Renal cortical epithelial cell (primary cell): ENCODE results near the gene PEBP1. TPM values are rescaled to one million over a fixed set of nuclear protein-coding genes. Genes with fewer than 3 reads are reported as not detected.

ENCODE experiments used
- DNase-seq: peaks from one replicate; pipeline ENCODE4 v3.0.0-alpha.2; 2011; ENCODE audit warnings: low read depth
- total RNA-seq: library from RNA; depleted of rRNA; stranded (reverse); fragments of >200 nt; gene quantifications from 2 replicates; pipeline ENCODE4 v1.2.3, GENCODE V29; 2014

PEBP1 gene
- total RNA-seq, 1 donor from 2014 or later: 161 TPM

- no peak for DNase-seq
Observed at GRCh38 chr12:118193958-118194357, 58.0 kb downstream of the PEBP1 start.

Other genes starting within 250 kb of the PEBP1 start
- gene KSR2, start 167.1 kb upstream of the PEBP1 start, total RNA-seq: under 0.01 and 0.65 TPM in 2 replicates
- 12.4 and 25.0 TPM in 2 replicates for gene RFC5, start 119.4 kb upstream of the PEBP1 start, total RNA-seq
- 82.6 and 95.0 TPM in 2 replicates for gene WSB2, start 74.9 kb upstream of the PEBP1 start, total RNA-seq
- gene VSIG10, start 32.1 kb upstream of the PEBP1 start, total RNA-seq: 26.7 and 60.1 TPM in 2 replicates
- 17.4 and 57.8 TPM in 2 replicates for gene TAOK3, start 236.8 kb downstream of the PEBP1 start, total RNA-seq
- gene SUDS3, start 240.4 kb downstream of the PEBP1 start, total RNA-seq: 39.1 and 42.8 TPM in 2 replicates